HEK293 (cell line): Measurements from ENCODE around the gene ATP13A2.
"Not testable (repeated sequence)": the region's sequence is repeated elsewhere in the genome, so short reads cannot be mapped to it uniquely, and the experiment has no call there.

Experiments used
- CTCF ChIA-PET: fragments of 350-600 bp; formaldehyde crosslinking; extraction: SDS; loops from one replicate; lab custom pipeline; 2021; ENCODE audit warnings: antibody characterized with exemption; lab: Yijun Ruan, JAX
- POLR2A ChIA-PET: fragments of 300-600 bp; formaldehyde crosslinking; extraction: SDS; loops from one replicate; lab custom pipeline; 2020; ENCODE audit warnings: antibody characterized with exemption, inconsistent platforms; lab: Yijun Ruan, JAX
- H3K27ac ChIP-seq: fragments of 200-500 bp; sonication (Bioruptor generic); 2 replicates; pipeline ENCODE4 v1.5.1; 2014; ENCODE audit warnings: low read depth, low read length, control low read depth, inconsistent platforms; ENCODE audit errors: extremely low read depth
- H3K36me3 ChIP-seq, 2 experiments: fragments of 200-500 bp in 1 of 2; sonication (Bioruptor generic) in 1 of 2; 1 replicate in 1 of 2; 2 replicates in 1 of 2; pipeline ENCODE4 v1.5.1; 2014 to 2017; ENCODE audit warnings: inconsistent platforms in 2 of 2, low read length in 2 of 2; ENCODE audit not compliant: control insufficient read depth in 2 of 2, insufficient read depth in 1 of 2
- H3K4me1 ChIP-seq: fragments of 200-500 bp; sonication (Bioruptor generic); 2 replicates; pipeline ENCODE4 v1.5.1; 2014; ENCODE audit warnings: mild to moderate bottlenecking, low read length, inconsistent platforms; ENCODE audit not compliant: control insufficient read depth, insufficient read depth
- H3K4me3 ChIP-seq: 2 replicates; pipeline ENCODE4 v1.5.1; 2011; ENCODE audit warnings: low read depth, mild to moderate bottlenecking, control low read depth, low read length, moderate library complexity
- H3K9me3 ChIP-seq: fragments of 200-500 bp; sonication (Bioruptor generic); 2 replicates; pipeline ENCODE4 v1.5.1; 2014; ENCODE audit warnings: low read depth, low read length, inconsistent platforms; ENCODE audit not compliant: control insufficient read depth, insufficient read depth
- ZEB2 ChIP-seq: fragments of 450-650 bp; formaldehyde crosslinking; IDR thresholded peaks from 2 replicates; pipeline ENCODE4 v1.5.1; 2016; ENCODE audit warnings: missing biosample characterization, missing genetic modification characterization
- ZNF114 ChIP-seq: fragments of 450-650 bp; formaldehyde crosslinking; IDR thresholded peaks from 2 replicates; pipeline ENCODE4 v1.5.0; 2017; ENCODE audit warnings: missing biosample characterization, missing genetic modification characterization
- ZNF133 ChIP-seq: fragments of 450-650 bp; formaldehyde crosslinking; IDR thresholded peaks from 2 replicates; pipeline ENCODE4 v1.5.1; 2016; ENCODE audit warnings: missing biosample characterization, missing genetic modification characterization
- ZNF239 ChIP-seq: fragments of 450-650 bp; formaldehyde crosslinking; IDR thresholded peaks from 2 replicates; pipeline ENCODE4 v1.5.1; 2016; ENCODE audit warnings: missing biosample characterization, missing genetic modification characterization
- ZNF292 ChIP-seq: fragments of 450-650 bp; formaldehyde crosslinking; IDR thresholded peaks from 2 replicates; pipeline ENCODE4 v1.5.1; 2016; ENCODE audit warnings: low read depth, missing biosample characterization, missing genetic modification characterization, borderline replicate concordance
- ZNF530 ChIP-seq: fragments of 450-650 bp; formaldehyde crosslinking; IDR thresholded peaks from 2 replicates; pipeline ENCODE4 v1.5.1; 2016; ENCODE audit warnings: low read depth, missing biosample characterization, missing genetic modification characterization
- ZNF555 ChIP-seq: fragments of 450-650 bp; formaldehyde crosslinking; conservative IDR thresholded peaks from 2 replicates; pipeline ENCODE4 v1.5.1; 2017; ENCODE audit warnings: missing biosample characterization, mild to moderate bottlenecking, missing genetic modification characterization, inconsistent platforms
- ZNF571 ChIP-seq: fragments of 450-650 bp; formaldehyde crosslinking; IDR thresholded peaks from 2 replicates; pipeline ENCODE4 v1.5.0; 2017; ENCODE audit warnings: missing biosample characterization, missing genetic modification characterization
- ZNF701 ChIP-seq: fragments of 450-650 bp; formaldehyde crosslinking; IDR thresholded peaks from 2 replicates; pipeline ENCODE4 v1.5.1; 2016; ENCODE audit warnings: missing biosample characterization, missing genetic modification characterization
- ZNF747 ChIP-seq: fragments of 450-650 bp; formaldehyde crosslinking; IDR thresholded peaks from 2 replicates; pipeline ENCODE4 v1.5.1; 2016; ENCODE audit warnings: missing biosample characterization, missing genetic modification characterization
- TF ChIP-seq, protein P1 (sequence below): fragments of 450-650 bp; formaldehyde crosslinking; IDR thresholded peaks from 2 replicates; pipeline ENCODE4 v1.5.1; 2017; ENCODE audit warnings: missing biosample characterization, missing genetic modification characterization

ATP13A2 gene

GRCh38 chr1:16938351-16939321, 73.1 kb downstream of the ATP13A2 start:
- no peaks in the 10 kb centered on the region for H3K9me3 ChIP-seq
- TF ChIP-seq ZNF701 (tag by site-specific recombination), result no peak
- no peak for TF ChIP-seq ZNF530
- TF ChIP-seq ZEB2, result no peak
- no peak for TF ChIP-seq ZNF114
- no peak for TF ChIP-seq ZNF239 (tag by site-specific recombination)
- TF ChIP-seq ZNF133, result no peak
- TF ChIP-seq ZNF571, result no peak
- TF ChIP-seq, protein P1, sequence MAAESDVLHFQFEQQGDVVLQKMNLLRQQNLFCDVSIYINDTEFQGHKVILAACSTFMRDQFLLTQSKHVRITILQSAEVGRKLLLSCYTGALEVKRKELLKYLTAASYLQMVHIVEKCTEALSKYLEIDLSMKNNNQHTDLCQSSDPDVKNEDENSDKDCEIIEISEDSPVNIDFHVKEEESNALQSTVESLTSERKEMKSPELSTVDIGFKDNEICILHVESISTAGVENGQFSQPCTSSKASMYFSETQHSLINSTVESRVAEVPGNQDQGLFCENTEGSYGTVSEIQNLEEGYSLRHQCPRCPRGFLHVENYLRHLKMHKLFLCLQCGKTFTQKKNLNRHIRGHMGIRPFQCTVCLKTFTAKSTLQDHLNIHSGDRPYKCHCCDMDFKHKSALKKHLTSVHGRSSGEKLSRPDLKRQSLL (tag by site-specific recombination), result no peak
- TF ChIP-seq ZNF292, result no peak
- TF ChIP-seq ZNF747 (tag by site-specific recombination), result no peak
- TF ChIP-seq ZNF555 (tag by site-specific recombination), result no peak
- TF ChIP-seq, all 188 proteins: peak for 0
- no peaks in the 10 kb centered on the region for H3K4me1 ChIP-seq
- peaks cover 6 to 25% of the 10 kb centered on the region in 2 experiments; a peak in 2 of 3 replicates for H3K36me3 ChIP-seq
- no peak overlapping the region for H3K27ac ChIP-seq
- no peak overlapping the region for H3K4me3 ChIP-seq
- ChIA-PET POLR2A (no interaction called here), CTCF (no interaction called here)

DNA sequence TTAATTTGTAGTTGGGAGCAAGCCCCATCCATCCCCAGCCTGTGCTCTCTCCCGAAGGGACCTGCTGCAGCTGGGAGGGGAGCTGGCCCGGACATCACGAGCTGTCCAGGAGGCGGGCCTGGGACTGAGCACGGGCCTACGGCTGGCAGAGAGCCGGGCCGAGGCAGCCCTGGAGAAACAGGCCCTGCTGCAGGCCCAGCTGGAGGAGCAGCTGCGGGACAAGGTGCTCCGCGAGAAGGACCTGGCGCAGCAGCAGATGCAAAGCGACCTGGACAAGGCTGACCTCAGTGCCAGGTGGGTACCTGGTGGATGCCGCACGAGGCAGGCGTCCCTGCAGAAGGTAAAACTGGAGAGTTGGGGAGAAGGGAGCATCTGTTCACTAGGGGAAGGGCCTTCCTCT, 75.1 kb downstream of the ATP13A2 start:
- peaks cover 6 to 18% of the 10 kb centered on the region in 2 experiments; a peak in 2 of 3 replicates for H3K36me3 ChIP-seq
- H3K4me1 ChIP-seq, H3K9me3 ChIP-seq, POLR2A ChIA-PET, H3K4me3 ChIP-seq, H3K27ac ChIP-seq: not testable (repeated sequence)
- CTCF ChIA-PET, result interaction anchor here (1.0 kb wide), 1 partner anchor 15 kb away, joined by 3 read pairs; no protein-coding TSS in a partner anchor
